ENCODE measurements around the gene LPAR3. TPM values are rescaled to one million over a fixed set of nuclear protein-coding genes. Genes with fewer than 3 reads are reported as not detected.

Gene LPAR3
- total and polyA plus RNA-seq, 2 donors (not counting 1 experiment from before 2014, with no cell fraction given) = 1.8 to 7.6 TPM

GRCh38 chr1:84857906-84858305 is 35.1 kb downstream of the LPAR3 start:
- Histone ChIP-seq H3K79me2 (ENCODE audit: control insufficient read depth, insufficient read depth, low read length) (no peaks in the 10 kb centered on the region), H2AFZ (ENCODE audit: low read length) (no peak overlapping the region), H3K27me3 (ENCODE audit: control insufficient read depth, insufficient read depth, low read length) (no peaks in the 10 kb centered on the region), H3K9ac (ENCODE audit: insufficient read depth, low read length) (no peak overlapping the region), H3K9me3 (ENCODE audit: control insufficient read depth, insufficient read depth, low read depth, low read length) (no peaks in the 10 kb centered on the region), H4K20me1 (ENCODE audit: control insufficient read depth, extremely low read depth, insufficient read depth, low read length) (no peaks in the 10 kb centered on the region), H3K36me3 (ENCODE audit: control insufficient read depth, insufficient read depth, low read length) (no peaks in the 10 kb centered on the region), H3K27ac (ENCODE audit: insufficient read depth, low read length) (no peak overlapping the region), H3K4me3 (replicated peaks in 1 of 4; ENCODE audit: control extremely low read depth in 1 of 4, insufficient read depth in 1 of 4, low read depth in 3 of 4, low read length in 4 of 4) (no peak overlapping the region), H3K4me1 (ENCODE audit: control insufficient read depth, extremely low read depth, insufficient read depth, low read length) (peaks cover 4% of the 10 kb centered on the region), H3K4me2 (ENCODE audit: extremely low read depth, insufficient read depth, low read length) (no peak overlapping the region)
- DNase-seq (ENCODE audit: low read depth in 2 of 2) = no peak
- TF ChIP-seq CTCF (conservative IDR thresholded peaks at IDR 0.05 in 1 of 2, IDR thresholded peaks at IDR 0.05 in 1 of 2; ENCODE audit: low read depth in 1 of 2, low read length in 2 of 2) = no peak
- no peak for TF ChIP-seq EZH2 (IDR thresholded peaks at IDR 0.05; ENCODE audit: low read length, missing control alignments)

DNA sequence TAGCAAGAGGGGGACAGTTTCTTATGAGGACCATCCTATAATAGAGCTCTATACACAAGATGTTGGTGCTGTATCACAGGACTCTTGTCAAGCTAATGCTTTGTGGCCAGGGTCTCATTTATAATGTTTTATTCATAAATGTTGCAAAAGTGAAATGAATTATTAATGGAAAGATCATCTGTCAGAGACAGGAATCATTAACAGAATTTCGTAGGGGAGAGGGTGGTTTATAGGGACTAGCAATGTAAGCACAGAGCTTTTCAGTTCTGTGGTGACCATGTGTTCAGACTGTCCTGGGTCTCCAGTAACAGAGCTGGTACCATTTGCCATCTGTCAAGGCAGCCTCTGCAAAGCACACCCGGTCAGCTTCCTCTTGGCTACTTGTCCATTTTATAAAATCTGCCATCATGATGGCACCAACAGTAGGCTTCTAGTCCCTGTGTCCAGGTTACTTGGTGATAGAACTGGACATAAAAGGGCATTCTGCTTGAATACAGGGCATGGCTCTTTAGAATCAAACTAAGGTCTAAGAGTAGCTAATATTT is 36.2 kb downstream of the LPAR3 start:
- peaks cover 6% of the 10 kb centered on the region for H3K4me1 ChIP-seq (ENCODE audit: control insufficient read depth, extremely low read depth, insufficient read depth, low read length)
- no peaks in the 10 kb centered on the region for H3K27me3 ChIP-seq (ENCODE audit: control insufficient read depth, insufficient read depth, low read length)
- H3K36me3 ChIP-seq (ENCODE audit: control insufficient read depth, insufficient read depth, low read length) = no peaks in the 10 kb centered on the region
- H3K9ac ChIP-seq (ENCODE audit: insufficient read depth, low read length) = no peak overlapping the region
- H2AFZ ChIP-seq (ENCODE audit: low read length) = no peak overlapping the region
- no peak overlapping the region for H3K4me3 ChIP-seq (replicated peaks in 1 of 4; ENCODE audit: control extremely low read depth in 1 of 4, insufficient read depth in 1 of 4, low read depth in 3 of 4, low read length in 4 of 4)
- no peaks in the 10 kb centered on the region for H3K9me3 ChIP-seq (ENCODE audit: control insufficient read depth, insufficient read depth, low read depth, low read length)
- H3K4me2 ChIP-seq (ENCODE audit: extremely low read depth, insufficient read depth, low read length) = no peak overlapping the region
- H3K27ac ChIP-seq (ENCODE audit: insufficient read depth, low read length) = no peak overlapping the region
- DNase-seq (ENCODE audit: low read depth in 2 of 2) = no peak
- H3K79me2 ChIP-seq (ENCODE audit: control insufficient read depth, insufficient read depth, low read length) = no peaks in the 10 kb centered on the region
- TF ChIP-seq EZH2 (IDR thresholded peaks at IDR 0.05; ENCODE audit: low read length, missing control alignments) (no peak), CTCF (conservative IDR thresholded peaks at IDR 0.05 in 1 of 2, IDR thresholded peaks at IDR 0.05 in 1 of 2; ENCODE audit: low read depth in 1 of 2, low read length in 2 of 2) (no peak)
- H4K20me1 ChIP-seq (ENCODE audit: control insufficient read depth, extremely low read depth, insufficient read depth, low read length) = no peaks in the 10 kb centered on the region

GRCh38 chr1:84855691-84856630 is 37.0 kb downstream of the LPAR3 start:
- Histone ChIP-seq H4K20me1 (ENCODE audit: control insufficient read depth, extremely low read depth, insufficient read depth, low read length) (no peaks in the 10 kb centered on the region), H3K9me3 (ENCODE audit: control insufficient read depth, insufficient read depth, low read depth, low read length) (no peaks in the 10 kb centered on the region), H3K27ac (ENCODE audit: insufficient read depth, low read length) (no peak overlapping the region), H3K4me1 (ENCODE audit: control insufficient read depth, extremely low read depth, insufficient read depth, low read length) (peaks cover 11% of the 10 kb centered on the region), H3K9ac (ENCODE audit: insufficient read depth, low read length) (no peak overlapping the region), H3K79me2 (ENCODE audit: control insufficient read depth, insufficient read depth, low read length) (no peaks in the 10 kb centered on the region), H3K4me2 (ENCODE audit: extremely low read depth, insufficient read depth, low read length) (no peak overlapping the region), H3K36me3 (ENCODE audit: control insufficient read depth, insufficient read depth, low read length) (no peaks in the 10 kb centered on the region), H2AFZ (ENCODE audit: low read length) (no peak overlapping the region), H3K27me3 (ENCODE audit: control insufficient read depth, insufficient read depth, low read length) (no peaks in the 10 kb centered on the region), H3K4me3 (replicated peaks in 1 of 4; ENCODE audit: control extremely low read depth in 1 of 4, insufficient read depth in 1 of 4, low read depth in 3 of 4, low read length in 4 of 4) (no peak overlapping the region)
- no peak for DNase-seq (ENCODE audit: low read depth in 2 of 2)
- no peak for TF ChIP-seq EZH2 (IDR thresholded peaks at IDR 0.05; ENCODE audit: low read length, missing control alignments)
- no peak for TF ChIP-seq CTCF (conservative IDR thresholded peaks at IDR 0.05 in 1 of 2, IDR thresholded peaks at IDR 0.05 in 1 of 2; ENCODE audit: low read depth in 1 of 2, low read length in 2 of 2)

All from fibroblast of lung (primary cell).